HCT116 (cell line): Measurements from ENCODE around the gene RMND5A. TPM values are rescaled to one million over a fixed set of nuclear protein-coding genes. Genes with fewer than 3 reads are reported as not detected.

Experiments
- ATAC-seq: fragments of 200-7000 bp; cut with Tn5 transposase; 2 replicates; pipeline ENCODE4 v1.9.1; 2020; ENCODE audit warnings: mild to moderate bottlenecking, moderate library complexity
- BruUV-seq: library from RNA; stranded (reverse); fragments of 400-500 nt; replicated peaks from 2 replicates; lab custom pipeline; 2021; lab: Mats Ljungman, UMichigan
- CTCF ChIA-PET: fragments of 300-600 bp; sonication (Branson Sonifier 250); formaldehyde crosslinking; loops from one replicate; lab custom pipeline; 2021; ENCODE audit warnings: antibody characterized with exemption; lab: Charles Lee
- POLR2A ChIA-PET: fragments of 300-600, 350-600 bp; sonication (Branson Sonifier 250); formaldehyde crosslinking; loops from one replicate; lab custom pipeline; 2021; ENCODE audit warnings: antibody characterized with exemption; lab: Charles Lee
- RAD21 ChIA-PET, 2 experiments: fragments of 300-600 bp; sonication (Branson Sonifier 250); formaldehyde crosslinking; loops; one replicate each; lab custom pipeline; 2023; ENCODE audit warnings: low total read pairs in 2 of 2; ENCODE audit not compliant: uncharacterized antibody in 2 of 2, unreplicated experiment in 2 of 2, low non-redundant PET in 1 of 2; lab: Charles Lee
- DNase-seq: peaks from one replicate; pipeline ENCODE4 v3.0.0-alpha.2; 2010; ENCODE audit warnings: low read depth, low spot score
- H2AFZ ChIP-seq: fragments of 200-600 bp; shearing (Covaris generic), sonication (generic); 2 replicates; pipeline ENCODE4 v1.6.1; 2017; ENCODE audit warnings: low read depth, mixed run types, mixed read lengths, antibody characterized with exemption, low read length; ENCODE audit not compliant: poor library complexity, severe bottlenecking
- H3K27ac ChIP-seq: 2 replicates; pipeline ENCODE4 v1.5.1; 2012; ENCODE audit warnings: low read depth, low read length
- H3K27me3 ChIP-seq: fragments of 200-600 bp; sonication (generic); 2 replicates; pipeline ENCODE4 v1.6.1; 2016; ENCODE audit warnings: mixed run types, low read length, mixed read lengths; ENCODE audit not compliant: insufficient read depth
- H3K36me3 ChIP-seq, 2 experiments: fragments of 200-500 bp in 1 of 2; fragments of 200-600 bp in 1 of 2; sonication (Bioruptor generic) in 1 of 2; sonication (generic) in 1 of 2; 2 replicates each; pipeline versions ENCODE4 v1.5.1 to v1.6.1; 2014 to 2016; ENCODE audit warnings: low read length in 2 of 2, inconsistent platforms in 1 of 2, mixed read lengths in 1 of 2, mixed run types in 1 of 2; ENCODE audit not compliant: insufficient read depth in 2 of 2, control insufficient read depth in 1 of 2
- H3K4me1 ChIP-seq, 2 experiments: fragments of 200-600 bp in 1 of 2; sonication (generic) in 1 of 2; 2 replicates each; pipeline versions ENCODE4 v1.5.1 to v1.6.1; 2012 to 2017; ENCODE audit warnings: low read length in 2 of 2, inconsistent platforms in 1 of 2, mild to moderate bottlenecking in 1 of 2, mixed read lengths in 1 of 2, mixed run types in 1 of 2, moderate library complexity in 1 of 2; ENCODE audit not compliant: insufficient read depth in 2 of 2, control insufficient read depth in 1 of 2
- H3K4me2 ChIP-seq: fragments of 200-600 bp; sonication (generic); 2 replicates; pipeline ENCODE4 v1.6.1; 2017; ENCODE audit warnings: mixed run types, low read length, mixed read lengths
- H3K4me3 ChIP-seq, 2 experiments: fragments of 200-600 bp in 1 of 2; sonication (generic) in 1 of 2; replicated peaks in 1 of 2; 2 replicates each; pipeline ENCODE4 v1.5.1; 2011 to 2016; ENCODE audit warnings: low read length in 2 of 2, control low read depth in 1 of 2, low read depth in 1 of 2, mild to moderate bottlenecking in 1 of 2, mixed read lengths in 1 of 2, mixed run types in 1 of 2
- H3K79me2 ChIP-seq: fragments of 200-600 bp; sonication (generic); 2 replicates; pipeline ENCODE4 v1.6.1; 2017; ENCODE audit warnings: mild to moderate bottlenecking, mixed run types, low read length, moderate library complexity, mixed read lengths; ENCODE audit not compliant: insufficient read depth
- H3K9ac ChIP-seq: fragments of 200-600 bp; sonication (generic); 2 replicates; pipeline ENCODE4 v1.6.1; 2016; ENCODE audit warnings: low read length, mixed read lengths
- H3K9me2 ChIP-seq: fragments of 200-600 bp; sonication (generic), shearing (Covaris generic); 2 replicates; pipeline ENCODE4 v1.6.1; 2017; ENCODE audit warnings: mixed run types, mild to moderate bottlenecking, moderate library complexity; ENCODE audit not compliant: insufficient read depth
- H3K9me3 ChIP-seq, 2 experiments: fragments of 200-500 bp in 1 of 2; fragments of 200-600 bp in 1 of 2; sonication (Bioruptor generic) in 1 of 2; sonication (generic) in 1 of 2; 2 replicates each; pipeline ENCODE4 v1.6.1; 2014 to 2017; ENCODE audit warnings: low read length in 2 of 2, mixed read lengths in 2 of 2, inconsistent platforms in 1 of 2, low read depth in 1 of 2, mild to moderate bottlenecking in 1 of 2, mixed run types in 1 of 2, moderate library complexity in 1 of 2; ENCODE audit not compliant: control insufficient read depth in 1 of 2, insufficient read depth in 1 of 2
- H4K20me1 ChIP-seq: fragments of 200-600 bp; sonication (generic), shearing (Covaris generic); 2 replicates; pipeline ENCODE4 v1.6.1; 2017; ENCODE audit warnings: mixed run types, mild to moderate bottlenecking, moderate library complexity; ENCODE audit not compliant: insufficient read depth
- CBX3 ChIP-seq: IDR thresholded peaks from 2 replicates; pipeline ENCODE4 v1.6.1; 2012; ENCODE audit warnings: low read depth
- CEBPB ChIP-seq: IDR thresholded peaks from 2 replicates; pipeline ENCODE4 v1.6.1; 2012; ENCODE audit warnings: low read depth
- ELF1 ChIP-seq: IDR thresholded peaks from 2 replicates; pipeline ENCODE4 v1.6.1; 2012; ENCODE audit warnings: low read depth, borderline replicate concordance
- FOSL1 ChIP-seq: IDR thresholded peaks from 2 replicates; pipeline ENCODE4 v1.6.1; 2012; ENCODE audit warnings: low read depth
- JUND ChIP-seq: IDR thresholded peaks from 2 replicates; pipeline ENCODE4 v1.6.1; 2012
- POLR2A ChIP-seq: IDR thresholded peaks from 2 replicates; pipeline ENCODE4 v1.7.0; 2011; ENCODE audit warnings: borderline replicate concordance; ENCODE audit not compliant: insufficient read depth, insufficient read length; ENCODE audit errors: extremely low read depth
- RAD21 ChIP-seq: IDR thresholded peaks from 2 replicates; pipeline ENCODE4 v1.6.1; 2012; ENCODE audit warnings: low read depth, mild to moderate bottlenecking
- SRF ChIP-seq: IDR thresholded peaks from 2 replicates; pipeline ENCODE4 v1.6.1; 2012; ENCODE audit warnings: low read depth
- YY1 ChIP-seq: IDR thresholded peaks from 2 replicates; pipeline ENCODE4 v1.6.1; 2011; ENCODE audit warnings: low read length, low read depth, moderate library complexity, mild to moderate bottlenecking; ENCODE audit not compliant: insufficient replicate concordance; ENCODE audit errors: extremely low read depth
- ZFX ChIP-seq: fragments of 450-650 bp; IDR thresholded peaks from 2 replicates; pipeline ENCODE4 v1.6.1; 2017
- intact Hi-C: fragments of 100-400 bp; cut with micrococcal nuclease; formaldehyde crosslinking; loops from 2 replicates; pipeline ENCODE4 v1.10.0; 2022
- total RNA-seq: library from RNA; stranded (reverse); gene quantifications from one replicate; pipeline ENCODE4 v1.2.1, GENCODE V29; 2021; ENCODE audit not compliant: unreplicated experiment
- TF ChIP-seq, protein P1 (sequence below): IDR thresholded peaks from 2 replicates; pipeline ENCODE4 v1.6.1; 2012
- TF ChIP-seq, protein P2 (sequence below), 3 experiments: fragments of 200-600 bp in 1 of 3; sonication (generic) in 1 of 3; IDR thresholded peaks in 2 of 3; conservative IDR thresholded peaks in 1 of 3; 2 replicates each; pipeline ENCODE4 v1.5.1; 2012 to 2017; ENCODE audit warnings: low read depth in 2 of 3, low read length in 2 of 3, antibody characterized with exemption in 1 of 3, borderline replicate concordance in 1 of 3, control low read depth in 1 of 3, mild to moderate bottlenecking in 1 of 3, mixed read lengths in 1 of 3, mixed run types in 1 of 3, moderate library complexity in 1 of 3; ENCODE audit not compliant: insufficient read depth in 1 of 3

Gene RMND5A
- total RNA-seq, 1 experiment from 2014 or later = 32.4 TPM

DNA sequence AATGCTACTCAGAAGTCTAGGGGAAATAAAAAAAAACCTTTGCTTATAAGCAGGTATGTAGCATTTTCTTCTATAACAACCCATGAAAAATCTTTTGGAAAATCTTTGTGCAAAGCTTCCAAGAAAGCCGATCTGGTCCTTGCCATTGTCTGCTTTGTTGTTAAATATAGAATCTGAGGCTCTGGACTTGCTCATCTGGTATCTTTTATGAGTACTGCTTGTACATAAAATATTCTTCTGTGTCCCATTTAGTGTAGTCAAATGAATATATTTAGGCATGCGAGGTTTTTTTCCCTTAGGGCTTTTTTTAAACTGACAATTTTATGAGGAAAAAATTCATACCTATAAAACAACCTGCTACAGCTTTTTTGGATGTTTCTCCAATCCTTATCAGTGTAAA lies 45.0 kb upstream of the RMND5A start:
- ChIA-PET CTCF (interaction anchor here (1.5 to 1.9 kb wide), 2 partner anchors 30 to 279 kb away, joined by 5 to 8 read pairs; no protein-coding TSS in a partner anchor), RAD21 (no interaction called here), POLR2A (no interaction called here)
- H3K4me3 ChIP-seq = no peak overlapping the region
- H3K4me1 ChIP-seq = no peaks in the 10 kb centered on the region
- H3K27ac ChIP-seq = no peak overlapping the region
- no peaks in the 10 kb centered on the region for H3K27me3 ChIP-seq
- no peaks in the 10 kb centered on the region for H3K79me2 ChIP-seq
- intact Hi-C loops = no loop called here
- H3K36me3 ChIP-seq = no peaks in the 10 kb centered on the region
- peak overlapping the region; percentile 6 for H2AFZ ChIP-seq
- H3K9ac ChIP-seq = no peak overlapping the region
- no peak for ATAC-seq
- no peak overlapping the region for H3K4me2 ChIP-seq
- no TSS peak for BruUV-seq
- no peak for TF ChIP-seq SRF
- TF ChIP-seq JUND = no peak
- TF ChIP-seq ZFX = no peak
- TF ChIP-seq POLR2A = no peak
- TF ChIP-seq YY1 = no peak
- DNase-seq = no peak
- no peaks in the 10 kb centered on the region for H4K20me1 ChIP-seq
- H3K9me2 ChIP-seq = no peaks in the 10 kb centered on the region
- H3K9me3 ChIP-seq = no peaks in the 10 kb centered on the region

DNA sequence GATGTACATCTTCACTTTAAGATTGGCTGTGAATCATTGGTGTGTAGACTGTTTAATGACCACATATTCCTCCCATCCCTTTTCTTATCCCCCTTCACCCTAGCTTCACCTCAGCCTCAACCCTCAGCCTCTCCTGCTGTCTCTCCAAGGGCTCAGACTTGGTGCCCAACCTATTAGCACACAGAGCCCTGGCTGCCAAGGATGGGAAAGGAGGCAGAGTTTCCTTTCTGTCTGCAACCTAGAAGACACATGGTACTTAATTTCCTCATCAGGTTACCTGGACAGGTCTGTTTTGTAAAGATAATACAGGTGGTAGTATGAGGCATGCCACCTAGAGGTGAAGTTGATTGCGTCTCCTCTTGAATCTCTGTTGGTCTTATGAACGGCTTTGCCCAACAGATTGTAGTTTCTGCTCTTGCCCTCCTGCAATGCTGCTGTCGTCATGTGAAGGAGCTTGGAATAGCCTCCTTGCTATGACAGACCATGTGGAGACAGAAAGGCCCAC lies 44.5 kb upstream of the RMND5A start:
- Histone ChIP-seq H3K4me2 (no peak overlapping the region), H4K20me1 (no peaks in the 10 kb centered on the region), H3K9me2 (no peaks in the 10 kb centered on the region), H3K27ac (no peak overlapping the region), H3K36me3 (no peaks in the 10 kb centered on the region), H3K4me3 (no peak overlapping the region), H3K79me2 (no peaks in the 10 kb centered on the region), H3K4me1 (no peaks in the 10 kb centered on the region), H3K9me3 (no peaks in the 10 kb centered on the region), H2AFZ (peak overlapping the region; percentile 6), H3K27me3 (no peaks in the 10 kb centered on the region), H3K9ac (no peak overlapping the region)
- peak; percentile 97 for ATAC-seq
- ChIA-PET RAD21 (no interaction called here), CTCF (interaction anchor here (0.8 to 1.9 kb wide), 3 partner anchors 25 to 279 kb away, joined by 3 to 8 read pairs (median 5); no protein-coding TSS in a partner anchor), POLR2A (no interaction called here)
- intact Hi-C loops = no loop called here
- no TSS peak for BruUV-seq
- TF ChIP-seq CBX3 (0 out of 2 replicates have a peak, but pooled peaks have one; percentile 37), ELF1 (no peak), FOSL1 (no peak), RAD21 (peak; percentile 62), CEBPB (no peak)
- TF ChIP-seq, protein P1, sequence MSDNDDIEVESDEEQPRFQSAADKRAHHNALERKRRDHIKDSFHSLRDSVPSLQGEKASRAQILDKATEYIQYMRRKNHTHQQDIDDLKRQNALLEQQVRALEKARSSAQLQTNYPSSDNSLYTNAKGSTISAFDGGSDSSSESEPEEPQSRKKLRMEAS = peak; percentile 26; the same call in 1 of the 2 replicates
- TF ChIP-seq, protein P2, sequence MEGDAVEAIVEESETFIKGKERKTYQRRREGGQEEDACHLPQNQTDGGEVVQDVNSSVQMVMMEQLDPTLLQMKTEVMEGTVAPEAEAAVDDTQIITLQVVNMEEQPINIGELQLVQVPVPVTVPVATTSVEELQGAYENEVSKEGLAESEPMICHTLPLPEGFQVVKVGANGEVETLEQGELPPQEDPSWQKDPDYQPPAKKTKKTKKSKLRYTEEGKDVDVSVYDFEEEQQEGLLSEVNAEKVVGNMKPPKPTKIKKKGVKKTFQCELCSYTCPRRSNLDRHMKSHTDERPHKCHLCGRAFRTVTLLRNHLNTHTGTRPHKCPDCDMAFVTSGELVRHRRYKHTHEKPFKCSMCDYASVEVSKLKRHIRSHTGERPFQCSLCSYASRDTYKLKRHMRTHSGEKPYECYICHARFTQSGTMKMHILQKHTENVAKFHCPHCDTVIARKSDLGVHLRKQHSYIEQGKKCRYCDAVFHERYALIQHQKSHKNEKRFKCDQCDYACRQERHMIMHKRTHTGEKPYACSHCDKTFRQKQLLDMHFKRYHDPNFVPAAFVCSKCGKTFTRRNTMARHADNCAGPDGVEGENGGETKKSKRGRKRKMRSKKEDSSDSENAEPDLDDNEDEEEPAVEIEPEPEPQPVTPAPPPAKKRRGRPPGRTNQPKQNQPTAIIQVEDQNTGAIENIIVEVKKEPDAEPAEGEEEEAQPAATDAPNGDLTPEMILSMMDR (IDR thresholded peaks at IDR 0.05 in 2 of 3, conservative IDR thresholded peaks at IDR 0.05 in 1 of 3; ENCODE audit: borderline replicate concordance in 1 of 3, insufficient read depth in 1 of 3, low read depth in 2 of 3, low read length in 2 of 3) = peak; percentile 26 to 64 (median 53); a peak in 5 of 6 replicates
- DNase-seq = peak; percentile 38
